ENCODE measurements around the gene PAX7. TPM values are rescaled to one million over a fixed set of nuclear protein-coding genes. Genes with fewer than 3 reads are reported as not detected.

PAX7 gene
- polyA plus RNA-seq, 1 donor: 0.06 TPM

DNA sequence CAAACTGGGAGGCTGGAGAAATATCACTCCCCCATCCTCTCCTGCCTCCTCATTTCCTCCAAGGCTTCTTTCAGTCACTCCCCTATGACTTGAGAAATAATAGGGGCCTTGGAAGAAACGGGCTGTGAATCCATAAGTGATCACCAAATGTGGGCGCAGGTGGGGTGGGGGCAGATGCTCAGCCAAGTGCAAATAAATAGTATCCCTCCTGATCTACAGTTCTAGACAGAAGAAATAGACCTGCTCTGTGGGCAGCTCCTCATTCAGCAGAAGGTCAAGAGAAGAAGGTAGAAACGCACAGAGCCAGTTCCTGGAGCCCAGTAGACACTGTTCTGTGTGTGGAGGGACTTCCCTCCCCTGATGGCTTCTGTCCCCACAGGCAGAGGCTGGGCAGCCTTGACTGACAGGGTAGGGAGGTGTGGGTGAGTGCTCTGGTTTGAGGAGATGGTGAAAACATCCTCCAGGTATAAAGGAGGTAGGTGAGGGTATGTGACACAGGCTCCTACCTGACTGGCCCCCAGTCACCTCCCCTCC lies 17.1 kb downstream of the PAX7 start:
- Histone ChIP-seq H3K27ac (ENCODE audit: low read length) (no peak overlapping the region), H3K4me1 (ENCODE audit: control insufficient read depth, insufficient read depth, low read length) (no peaks in the 10 kb centered on the region), H3K27me3 (ENCODE audit: control insufficient read depth, insufficient read depth, low read length) (peaks cover 95% of the 10 kb centered on the region), H3K36me3 (ENCODE audit: control insufficient read depth, insufficient read depth, low read length) (no peaks in the 10 kb centered on the region), H3K4me3 (ENCODE audit: low read length) (no peak overlapping the region), H3K9me3 (ENCODE audit: control insufficient read depth, low read depth, low read length) (peaks cover 7% of the 10 kb centered on the region)
- no CpG with 5 or more reads among the region's 3 CpGs for WGBS (ENCODE audit: insufficient coverage, low lambda C conversion rate)
- DNase-seq: no peak

GRCh38 chr1:18649693-18650370 lies 19.2 kb downstream of the PAX7 start:
- Histone ChIP-seq H3K27ac (ENCODE audit: low read length) (no peak overlapping the region), H3K27me3 (ENCODE audit: control insufficient read depth, insufficient read depth, low read length) (peaks cover 95% of the 10 kb centered on the region), H3K4me1 (ENCODE audit: control insufficient read depth, insufficient read depth, low read length) (no peaks in the 10 kb centered on the region), H3K4me3 (ENCODE audit: low read length) (no peak overlapping the region), H3K9me3 (ENCODE audit: control insufficient read depth, low read depth, low read length) (peaks cover 3% of the 10 kb centered on the region), H3K36me3 (ENCODE audit: control insufficient read depth, insufficient read depth, low read length) (no peaks in the 10 kb centered on the region)
- DNase-seq: no peak
- no CpG with 5 or more reads among the region's 5 CpGs for WGBS (ENCODE audit: insufficient coverage, low lambda C conversion rate)

GRCh38 chr1:18651713-18652112 lies 21.1 kb downstream of the PAX7 start:
- Histone ChIP-seq H3K36me3 (ENCODE audit: control insufficient read depth, insufficient read depth, low read length) (no peaks in the 10 kb centered on the region), H3K27ac (ENCODE audit: low read length) (no peak overlapping the region), H3K4me1 (ENCODE audit: control insufficient read depth, insufficient read depth, low read length) (no peaks in the 10 kb centered on the region), H3K4me3 (ENCODE audit: low read length) (no peak overlapping the region), H3K9me3 (ENCODE audit: control insufficient read depth, low read depth, low read length) (peaks cover 3% of the 10 kb centered on the region), H3K27me3 (ENCODE audit: control insufficient read depth, insufficient read depth, low read length) (peaks cover 95% of the 10 kb centered on the region)
- no peak for DNase-seq
- no CpG with 5 or more reads among the region's 8 CpGs for WGBS (ENCODE audit: insufficient coverage, low lambda C conversion rate)

DNA sequence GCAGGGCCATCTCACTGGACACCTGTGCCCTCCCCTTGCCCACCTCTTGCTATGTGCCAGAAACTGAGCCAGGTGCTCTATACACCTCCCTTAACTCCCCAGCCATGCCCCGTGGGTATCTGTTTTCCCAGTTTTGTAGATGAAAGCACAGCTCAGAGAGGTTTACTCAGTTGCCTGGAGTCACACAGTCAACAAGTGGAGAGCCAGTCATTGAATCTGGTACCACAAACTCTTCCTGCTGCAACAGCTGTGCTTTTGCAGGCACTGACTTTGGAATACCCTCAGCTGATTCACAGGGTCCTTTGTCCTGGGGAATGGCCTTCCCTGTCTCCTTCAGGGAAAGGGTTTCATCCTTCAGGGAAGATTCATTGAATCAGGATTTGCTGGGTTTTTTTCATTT lies 22.1 kb downstream of the PAX7 start:
- H3K36me3 ChIP-seq (ENCODE audit: control insufficient read depth, insufficient read depth, low read length): no peaks in the 10 kb centered on the region
- WGBS (ENCODE audit: insufficient coverage, low lambda C conversion rate): no CpG with 5 or more reads among the region's 1 CpG
- no peak overlapping the region for H3K4me3 ChIP-seq (ENCODE audit: low read length)
- H3K9me3 ChIP-seq (ENCODE audit: control insufficient read depth, low read depth, low read length): peaks cover 3% of the 10 kb centered on the region
- H3K27ac ChIP-seq (ENCODE audit: low read length): no peak overlapping the region
- peaks cover 96% of the 10 kb centered on the region for H3K27me3 ChIP-seq (ENCODE audit: control insufficient read depth, insufficient read depth, low read length)
- no peak for DNase-seq
- H3K4me1 ChIP-seq (ENCODE audit: control insufficient read depth, insufficient read depth, low read length): no peaks in the 10 kb centered on the region

DNA sequence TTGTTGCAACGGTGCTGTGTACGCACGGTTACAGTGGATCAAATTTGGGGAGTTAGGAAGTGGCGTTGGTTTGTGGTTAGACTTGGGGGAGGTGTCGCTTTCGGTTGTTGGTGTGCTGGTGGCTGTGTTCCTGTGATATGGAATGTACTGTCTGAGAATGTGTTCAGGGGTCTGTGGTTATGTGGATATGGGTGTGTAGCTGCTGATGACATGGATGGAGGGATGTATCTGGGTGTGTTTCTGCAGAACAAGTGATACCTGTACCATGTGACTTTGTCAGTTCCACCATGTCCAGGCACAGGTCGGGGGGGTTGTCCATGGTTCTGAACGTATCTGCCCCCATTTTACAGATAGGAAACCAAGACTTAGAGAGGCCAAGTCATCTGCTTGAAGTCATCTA lies 22.7 kb downstream of the PAX7 start:
- Histone ChIP-seq H3K4me3 (ENCODE audit: low read length) (no peak overlapping the region), H3K27me3 (ENCODE audit: control insufficient read depth, insufficient read depth, low read length) (peaks cover 94% of the 10 kb centered on the region), H3K36me3 (ENCODE audit: control insufficient read depth, insufficient read depth, low read length) (no peaks in the 10 kb centered on the region), H3K4me1 (ENCODE audit: control insufficient read depth, insufficient read depth, low read length) (no peaks in the 10 kb centered on the region), H3K9me3 (ENCODE audit: control insufficient read depth, low read depth, low read length) (peaks cover 3% of the 10 kb centered on the region), H3K27ac (ENCODE audit: low read length) (no peak overlapping the region)
- DNase-seq: no peak
- WGBS (ENCODE audit: insufficient coverage, low lambda C conversion rate): no CpG with 5 or more reads among the region's 8 CpGs

GRCh38 chr1:18653916-18654315 lies 23.3 kb downstream of the PAX7 start:
- no peak for DNase-seq
- H3K4me3 ChIP-seq (ENCODE audit: low read length): no peak overlapping the region
- H3K36me3 ChIP-seq (ENCODE audit: control insufficient read depth, insufficient read depth, low read length): no peaks in the 10 kb centered on the region
- H3K4me1 ChIP-seq (ENCODE audit: control insufficient read depth, insufficient read depth, low read length): no peaks in the 10 kb centered on the region
- no peak overlapping the region for H3K27ac ChIP-seq (ENCODE audit: low read length)
- WGBS (ENCODE audit: insufficient coverage, low lambda C conversion rate): 40% methylated on average over 1 of the region's 13 CpGs
- peaks cover 94% of the 10 kb centered on the region for H3K27me3 ChIP-seq (ENCODE audit: control insufficient read depth, insufficient read depth, low read length)
- peaks cover 3% of the 10 kb centered on the region for H3K9me3 ChIP-seq (ENCODE audit: control insufficient read depth, low read depth, low read length)

DNA sequence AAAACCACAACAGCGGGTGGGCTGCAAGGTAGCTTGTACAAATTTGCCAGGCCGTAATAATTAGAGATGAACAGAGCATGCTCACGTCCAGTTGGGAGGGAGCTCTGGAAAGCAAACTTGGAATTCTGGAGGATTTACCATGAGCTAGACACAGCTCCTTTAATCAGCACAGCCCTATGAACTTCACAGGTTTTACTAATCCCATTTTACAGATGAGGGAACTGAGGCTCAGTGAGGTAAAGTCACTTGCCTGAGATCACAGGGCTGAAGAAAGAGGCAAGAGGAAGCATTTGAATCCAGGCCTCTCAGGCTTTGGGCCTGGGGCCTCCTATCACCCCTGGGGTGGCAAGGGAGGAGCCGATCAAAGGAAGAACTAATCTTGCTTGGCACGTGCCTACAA lies 24.0 kb downstream of the PAX7 start:
- Histone ChIP-seq H3K9me3 (ENCODE audit: control insufficient read depth, low read depth, low read length) (peaks cover 3% of the 10 kb centered on the region), H3K36me3 (ENCODE audit: control insufficient read depth, insufficient read depth, low read length) (no peaks in the 10 kb centered on the region), H3K27ac (ENCODE audit: low read length) (no peak overlapping the region), H3K4me3 (ENCODE audit: low read length) (no peak overlapping the region), H3K4me1 (ENCODE audit: control insufficient read depth, insufficient read depth, low read length) (no peaks in the 10 kb centered on the region), H3K27me3 (ENCODE audit: control insufficient read depth, insufficient read depth, low read length) (peaks cover 94% of the 10 kb centered on the region)
- WGBS (ENCODE audit: insufficient coverage, low lambda C conversion rate): no CpG with 5 or more reads among the region's 5 CpGs
- DNase-seq: no peak

DNA sequence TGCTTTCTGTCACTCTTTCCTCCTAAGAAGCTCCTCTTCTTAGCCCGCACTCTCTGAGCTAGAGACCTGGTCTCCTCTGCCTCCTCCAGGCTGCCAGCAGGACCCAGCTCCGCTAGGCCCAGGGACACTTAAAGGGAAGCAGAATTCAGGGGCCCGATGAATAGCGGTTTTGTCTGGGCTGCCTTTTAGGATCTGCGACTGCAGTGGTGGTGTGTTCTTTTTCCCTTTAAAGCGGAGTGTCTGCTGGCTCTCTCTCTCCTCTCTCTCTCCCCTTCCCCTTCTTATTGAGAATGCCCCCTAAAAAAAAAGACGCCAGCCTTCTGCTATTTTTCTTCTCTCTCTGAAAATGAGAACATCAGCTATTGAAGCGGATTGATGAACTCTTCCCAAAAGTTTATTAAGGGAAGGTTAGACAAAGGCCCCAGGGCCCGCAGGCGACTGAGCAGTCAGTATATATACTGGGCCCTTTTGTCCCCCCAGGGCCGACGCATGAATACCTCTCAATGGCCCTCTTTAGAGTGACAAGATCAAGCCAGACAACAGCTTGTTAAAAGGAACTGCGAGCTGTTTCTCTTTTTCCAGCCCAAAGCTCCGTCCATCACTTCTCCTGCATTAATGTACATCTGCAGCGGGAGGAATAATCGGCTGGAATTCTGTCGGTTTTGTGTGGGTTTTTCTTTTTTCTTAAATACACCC lies 27.0 kb downstream of the PAX7 start:
- Histone ChIP-seq H3K4me3 (ENCODE audit: low read length) (no peak overlapping the region), H3K36me3 (ENCODE audit: control insufficient read depth, insufficient read depth, low read length) (no peaks in the 10 kb centered on the region), H3K9me3 (ENCODE audit: control insufficient read depth, low read depth, low read length) (peaks cover 3% of the 10 kb centered on the region), H3K27ac (ENCODE audit: low read length) (no peak overlapping the region), H3K4me1 (ENCODE audit: control insufficient read depth, insufficient read depth, low read length) (no peaks in the 10 kb centered on the region), H3K27me3 (ENCODE audit: control insufficient read depth, insufficient read depth, low read length) (peaks cover 90% of the 10 kb centered on the region)
- no peak for DNase-seq
- WGBS (ENCODE audit: insufficient coverage, low lambda C conversion rate): no CpG with 5 or more reads among the region's 17 CpGs

GRCh38 chr1:18658831-18659230 lies 28.2 kb downstream of the PAX7 start:
- Histone ChIP-seq H3K27me3 (ENCODE audit: control insufficient read depth, insufficient read depth, low read length) (peaks cover 78% of the 10 kb centered on the region), H3K36me3 (ENCODE audit: control insufficient read depth, insufficient read depth, low read length) (no peaks in the 10 kb centered on the region), H3K9me3 (ENCODE audit: control insufficient read depth, low read depth, low read length) (peaks cover 3% of the 10 kb centered on the region), H3K27ac (ENCODE audit: low read length) (no peak overlapping the region), H3K4me3 (ENCODE audit: low read length) (no peak overlapping the region), H3K4me1 (ENCODE audit: control insufficient read depth, insufficient read depth, low read length) (no peaks in the 10 kb centered on the region)
- no CpG with 5 or more reads among the region's 1 CpG for WGBS (ENCODE audit: insufficient coverage, low lambda C conversion rate)
- no peak for DNase-seq

DNA sequence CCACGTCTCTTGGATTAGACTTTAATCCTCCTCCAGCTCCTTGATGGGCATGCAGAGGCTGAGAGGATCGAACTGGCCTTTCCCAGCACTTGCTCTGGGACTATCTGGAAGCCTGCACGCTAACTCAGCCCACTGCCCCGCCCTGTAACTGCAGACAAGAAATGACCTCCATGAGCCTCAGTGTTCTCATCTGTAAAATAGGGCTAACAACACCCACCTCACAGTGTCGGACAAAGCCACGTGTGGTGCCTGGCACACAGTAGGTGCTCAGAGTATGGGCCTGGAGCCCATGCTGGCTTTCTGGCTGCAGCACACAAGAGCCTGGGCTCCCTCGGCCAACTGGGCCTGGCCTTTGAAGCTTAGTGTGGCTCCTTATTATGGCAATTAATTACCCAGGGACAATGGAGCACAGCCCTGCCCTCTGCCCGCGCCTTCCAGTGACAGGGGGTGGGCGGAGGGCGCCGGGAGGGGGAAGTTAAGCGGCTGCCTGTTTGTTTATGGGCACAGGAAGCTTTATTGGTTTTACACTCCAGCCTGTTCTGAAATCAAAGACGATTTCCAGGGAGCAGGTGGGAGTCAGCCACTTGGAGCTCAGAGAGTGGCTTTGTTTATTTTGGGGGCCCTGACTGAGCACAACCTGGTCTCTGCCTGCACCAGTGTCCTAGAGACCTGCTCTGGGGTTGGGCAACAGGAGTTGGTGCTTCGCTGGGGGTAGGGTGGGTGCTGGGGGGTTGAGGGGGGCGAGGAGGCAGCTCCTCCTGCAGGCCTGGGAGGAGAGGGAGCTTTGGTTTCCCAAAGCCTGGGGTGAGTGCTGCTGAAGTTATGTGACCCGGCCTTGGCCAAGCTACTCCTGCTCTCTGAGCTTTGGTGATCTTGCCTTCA lies 31.0 kb downstream of the PAX7 start:
- WGBS (ENCODE audit: insufficient coverage, low lambda C conversion rate): no CpG with 5 or more reads among the region's 17 CpGs
- DNase-seq: no peak

More for the DNA sequence above, 31.0 kb downstream of the PAX7 start:
- Histone ChIP-seq H3K27ac (ENCODE audit: low read length) (no peak overlapping the region), H3K27me3 (ENCODE audit: control insufficient read depth, insufficient read depth, low read length) (peaks cover 56% of the 10 kb centered on the region), H3K4me1 (ENCODE audit: control insufficient read depth, insufficient read depth, low read length) (no peaks in the 10 kb centered on the region), H3K9me3 (ENCODE audit: control insufficient read depth, low read depth, low read length) (no peaks in the 10 kb centered on the region), H3K36me3 (ENCODE audit: control insufficient read depth, insufficient read depth, low read length) (no peaks in the 10 kb centered on the region), H3K4me3 (ENCODE audit: low read length) (no peak overlapping the region)
